Pulmonary artery endothelial cell (primary cell): Measurements from ENCODE around the gene USP11. TPM values are rescaled to one million over a fixed set of nuclear protein-coding genes. Genes with fewer than 3 reads are reported as not detected.

Experiments used
- total RNA-seq: library from RNA; depleted of rRNA; stranded (reverse); fragments of >200 nt; gene quantifications from 2 replicates; pipeline ENCODE4 v1.2.3, GENCODE V29; 2014

Gene USP11
- total RNA-seq, 1 donor from 2014 or later: 21.2 TPM

Other genes starting within 250 kb of the USP11 start
- 0.56 and 1.3 TPM in 2 replicates for gene RGN, start 154.6 kb upstream of the USP11 start, total RNA-seq
- gene NDUFB11, start 88.3 kb upstream of the USP11 start, total RNA-seq: 46.0 and 58.4 TPM in 2 replicates
- 57.5 and 80.9 TPM in 2 replicates for gene RBM10, start 87.8 kb upstream of the USP11 start, total RNA-seq
- 134 and 168 TPM in 2 replicates for gene UBA1, start 39.2 kb upstream of the USP11 start, total RNA-seq
- gene CDK16, start 14.3 kb upstream of the USP11 start, total RNA-seq: 61.3 and 75.9 TPM in 2 replicates
- gene ZNF157, start 137.6 kb downstream of the USP11 start, total RNA-seq: not detected in 2 replicates